ACC112 (cell line): ENCODE measurements around the gene HOOK2.
A peak's percentile ranks its signal among the peaks of the same experiment; 100 is the strongest.
"Not testable (repeated sequence)": the region's sequence is repeated elsewhere in the genome, so short reads cannot be mapped to it uniquely, and the experiment has no call there.

ENCODE experiments used
- H2AFZ ChIP-seq: fragments of 200-600 bp; sonication (generic); one replicate; pipeline ENCODE4 v1.6.0; 2017; ENCODE audit warnings: antibody characterized with exemption, low read length; ENCODE audit not compliant: unreplicated experiment
- H3K27ac ChIP-seq: fragments of 200-600 bp; sonication (generic); 2 replicates; pipeline ENCODE4 v1.5.1; 2014; ENCODE audit warnings: low read depth, mild to moderate bottlenecking, antibody characterized with exemption, low read length, moderate library complexity
- H3K27me3 ChIP-seq: fragments of 200-600 bp; sonication (generic); 2 replicates; pipeline ENCODE4 v1.6.1; 2014; ENCODE audit warnings: mild to moderate bottlenecking, antibody characterized with exemption, low read length, moderate library complexity, mixed read lengths; ENCODE audit not compliant: insufficient read depth
- H3K36me3 ChIP-seq: fragments of 200-600 bp; sonication (generic); 2 replicates; pipeline ENCODE4 v1.6.1; 2016; ENCODE audit warnings: mild to moderate bottlenecking, antibody characterized with exemption, low read length, moderate library complexity, mixed read lengths; ENCODE audit not compliant: insufficient read depth
- H3K4me1 ChIP-seq: fragments of 200-600 bp; sonication (generic); one replicate; pipeline ENCODE4 v1.6.1; 2016; ENCODE audit warnings: low read length, mixed read lengths; ENCODE audit not compliant: insufficient read depth, unreplicated experiment, control insufficient read depth
- H3K4me3 ChIP-seq: fragments of 200-600 bp; sonication (generic); 2 replicates; pipeline ENCODE4 v1.5.1; 2014; ENCODE audit warnings: mild to moderate bottlenecking, low read depth, low read length
- H3K79me2 ChIP-seq: fragments of 200-600 bp; sonication (generic); one replicate; pipeline ENCODE4 v1.6.0; 2016; ENCODE audit warnings: low read length; ENCODE audit not compliant: control insufficient read depth, unreplicated experiment, insufficient read depth

Gene HOOK2

GRCh38 chr19:12726988-12727316 lies 48.4 kb downstream of the HOOK2 start:
- H3K4me1 ChIP-seq: no peaks in the 10 kb centered on the region
- H3K27me3 ChIP-seq: no peaks in the 10 kb centered on the region
- H3K4me3 ChIP-seq: no peak overlapping the region
- no peak overlapping the region for H3K27ac ChIP-seq
- H3K36me3 ChIP-seq: no peaks in the 10 kb centered on the region
- no peak overlapping the region for H2AFZ ChIP-seq
- H3K79me2 ChIP-seq: peaks cover 25% of the 10 kb centered on the region

- H3K4me3 ChIP-seq, H3K27me3 ChIP-seq, H3K36me3 ChIP-seq, H3K4me1 ChIP-seq, H3K27ac ChIP-seq, H2AFZ ChIP-seq: not testable (repeated sequence)
- H3K79me2 ChIP-seq: peaks cover 27% of the 10 kb centered on the region
Measured at GRCh38 chr19:12725612-12726011, 49.7 kb downstream of the HOOK2 start.

- H3K36me3 ChIP-seq: no peaks in the 10 kb centered on the region
- peaks cover 39% of the 10 kb centered on the region for H3K79me2 ChIP-seq
Measured at GRCh38 chr19:12723641-12724426, 51.5 kb downstream of the HOOK2 start, which contains the start of gene TNPO2. TSS of gene TNPO2 (minus strand) at chr19:12723932. CDS start at chr19:12720977, 2,955 bp downstream.

GRCh38 chr19:12723381-12723640 lies 52.0 kb downstream of the HOOK2 start:
- Histone ChIP-seq H3K27me3 (no peaks in the 10 kb centered on the region), H2AFZ (peak overlapping the region; percentile 80), H3K4me1 (peaks cover 13% of the 10 kb centered on the region), H3K36me3 (no peaks in the 10 kb centered on the region), H3K4me3 (peak overlapping the region; percentile 98), H3K27ac (peak overlapping the region; percentile 69), H3K79me2 (peaks cover 44% of the 10 kb centered on the region)

More at GRCh38 chr19:12723641-12724426, 51.5 kb downstream of the HOOK2 start, which contains the start of gene TNPO2:
- Histone ChIP-seq H3K27ac (peak within 1 kb of the TSS; percentile 69), H3K4me1 (peaks cover 7% of the 10 kb centered on the region), H3K4me3 (peak within 1 kb of the TSS; percentile 98), H3K27me3 (no peaks in the 10 kb centered on the region), H2AFZ (peak within 1 kb of the TSS; percentile 80)

- H2AFZ ChIP-seq: peak overlapping the region; percentile 61
Measured at GRCh38 chr19:12722566-12723380, 52.6 kb downstream of the HOOK2 start.

GRCh38 chr19:12721656-12722565 lies 53.4 kb downstream of the HOOK2 start:
- Histone ChIP-seq H3K36me3 (no peaks in the 10 kb centered on the region), H3K4me1 (peaks cover 14% of the 10 kb centered on the region), H3K79me2 (peaks cover 53% of the 10 kb centered on the region), H2AFZ (peak overlapping the region; percentile 6), H3K4me3 (peak overlapping the region; percentile 98), H3K27ac (peak overlapping the region; percentile 90), H3K27me3 (no peaks in the 10 kb centered on the region)

More at GRCh38 chr19:12722566-12723380, 52.6 kb downstream of the HOOK2 start:
- H3K36me3 ChIP-seq: no peaks in the 10 kb centered on the region
- peaks cover 48% of the 10 kb centered on the region for H3K79me2 ChIP-seq
- peak overlapping the region; percentile 98 for H3K4me3 ChIP-seq
- H3K4me1 ChIP-seq: peaks cover 14% of the 10 kb centered on the region
- peak overlapping the region; percentile 90 for H3K27ac ChIP-seq
- no peaks in the 10 kb centered on the region for H3K27me3 ChIP-seq

GRCh38 chr19:12720851-12721655 lies 54.3 kb downstream of the HOOK2 start:
- Histone ChIP-seq H3K79me2 (peaks cover 59% of the 10 kb centered on the region), H3K36me3 (no peaks in the 10 kb centered on the region), H3K27ac (peak overlapping the region; percentile 90), H3K4me3 (peak overlapping the region; percentile 98), H2AFZ (no peak overlapping the region), H3K4me1 (peaks cover 14% of the 10 kb centered on the region), H3K27me3 (no peaks in the 10 kb centered on the region)

GRCh38 chr19:12720296-12720695 lies 55.1 kb downstream of the HOOK2 start:
- H3K27ac ChIP-seq: 0 out of 2 replicates have a peak overlapping the region, but pooled peaks have one; percentile 90
- peaks cover 66% of the 10 kb centered on the region for H3K79me2 ChIP-seq
- H3K27me3 ChIP-seq: no peaks in the 10 kb centered on the region
- H3K36me3 ChIP-seq: no peaks in the 10 kb centered on the region
- H3K4me1 ChIP-seq: peaks cover 14% of the 10 kb centered on the region
- peak overlapping the region; percentile 98 for H3K4me3 ChIP-seq
- H2AFZ ChIP-seq: no peak overlapping the region

- Histone ChIP-seq H3K27ac (no peak overlapping the region), H3K27me3 (no peaks in the 10 kb centered on the region), H3K36me3 (no peaks in the 10 kb centered on the region), H2AFZ (no peak overlapping the region), H3K4me1 (peaks cover 14% of the 10 kb centered on the region), H3K4me3 (no peak overlapping the region), H3K79me2 (peaks cover 54% of the 10 kb centered on the region)
Measured at GRCh38 chr19:12715929-12716328, 59.4 kb downstream of the HOOK2 start.
